GM21529 (cell line): Measurements from ENCODE around the gene SHISAL1.

Experiments
- ATAC-seq: cut with Tn5 transposase; IDR thresholded peaks from one replicate; pipeline ENCODE4 v1.9.1; 2021; ENCODE audit not compliant: unreplicated experiment

SHISAL1 gene

GRCh38 chr22:44312766-44313165 is at the start of gene SHISAL1:
Gene SHISAL1 (minus strand): TSS chr22:44312951. CDS start chr22:44300945, 12,006 bp downstream.
- ATAC-seq = no peak

GRCh38 chr22:44361391-44362126 is 48.8 kb upstream of the SHISAL1 start:
- ATAC-seq = no peak

GRCh38 chr22:44360668-44361381 is 48.1 kb upstream of the SHISAL1 start:
- no peak for ATAC-seq

GRCh38 chr22:44360306-44360667 is 47.5 kb upstream of the SHISAL1 start:
- no peak for ATAC-seq

- ATAC-seq = no peak
These were observed 46.9 kb upstream of the SHISAL1 start for GRCh38 chr22:44359496-44360110.

- no peak for ATAC-seq
These were observed 46.1 kb upstream of the SHISAL1 start for GRCh38 chr22:44358709-44359440.

- ATAC-seq = no peak
These were observed 45.3 kb upstream of the SHISAL1 start for GRCh38 chr22:44357966-44358465.

- ATAC-seq = no peak
These were observed 44.7 kb upstream of the SHISAL1 start for GRCh38 chr22:44357296-44357965.

- no peak for ATAC-seq
These were observed 42.9 kb upstream of the SHISAL1 start for GRCh38 chr22:44355716-44356070.

GRCh38 chr22:44354288-44354687 is 41.5 kb upstream of the SHISAL1 start:
- ATAC-seq = no peak

- no peak for ATAC-seq
These were observed 40.3 kb upstream of the SHISAL1 start for GRCh38 chr22:44353041-44353440.

GRCh38 chr22:44352378-44353035 is 39.8 kb upstream of the SHISAL1 start:
- no peak for ATAC-seq

- no peak for ATAC-seq
These were observed 39.1 kb upstream of the SHISAL1 start for GRCh38 chr22:44351685-44352377.

- ATAC-seq = no peak
These were observed 38.3 kb upstream of the SHISAL1 start for GRCh38 chr22:44351037-44351436.

- ATAC-seq = no peak
These were observed 36.8 kb upstream of the SHISAL1 start for GRCh38 chr22:44349594-44349993.

GRCh38 chr22:44348971-44349560 is 36.3 kb upstream of the SHISAL1 start:
- ATAC-seq = no peak

- no peak for ATAC-seq
These were observed 34.8 kb upstream of the SHISAL1 start for GRCh38 chr22:44347549-44347948.

- no peak for ATAC-seq
These were observed 34.3 kb upstream of the SHISAL1 start for GRCh38 chr22:44347080-44347479.

GRCh38 chr22:44345872-44346271 is 33.1 kb upstream of the SHISAL1 start:
- ATAC-seq = no peak
